Measurements from ENCODE around the gene KMT2D.

The KMT2D gene

GRCh38 chr12:49060237-49061156, at the start of gene KMT2D:
Gene KMT2D (minus strand): TSS chr12:49060794. CDS start chr12:49055324, 5,470 bp downstream.
- peak; percentile 80 for DNase-seq (ENCODE audit: low read depth)

- DNase-seq (ENCODE audit: low read depth), result peak; percentile 14
Measured at GRCh38 chr12:49109641-49110463, 49.3 kb upstream of the KMT2D start.

GRCh38 chr12:49108958-49109404, 48.4 kb upstream of the KMT2D start:
- no peak for DNase-seq (ENCODE audit: low read depth)

- no peak for DNase-seq (ENCODE audit: low read depth)
Measured at GRCh38 chr12:49105504-49106084, 45.0 kb upstream of the KMT2D start.

GRCh38 chr12:49104822-49105221, 44.2 kb upstream of the KMT2D start:
- DNase-seq (ENCODE audit: low read depth), result no peak

GRCh38 chr12:49100380-49100779, 39.8 kb upstream of the KMT2D start:
- DNase-seq (ENCODE audit: low read depth), result no peak

- DNase-seq (ENCODE audit: low read depth), result no peak
Measured at GRCh38 chr12:49098703-49099102, 38.1 kb upstream of the KMT2D start.

- DNase-seq (ENCODE audit: low read depth), result peak; percentile 62
Measured at GRCh38 chr12:49098035-49098451, 37.4 kb upstream of the KMT2D start.

- DNase-seq (ENCODE audit: low read depth), result no peak
Measured at GRCh38 chr12:49097381-49097780, 36.8 kb upstream of the KMT2D start.

- DNase-seq (ENCODE audit: low read depth), result no peak
Measured at GRCh38 chr12:49094975-49095365, 34.4 kb upstream of the KMT2D start.

- DNase-seq (ENCODE audit: low read depth), result no peak
Measured at GRCh38 chr12:49094160-49094974, 33.8 kb upstream of the KMT2D start, which contains the start of gene DHH. Gene DHH (minus strand): TSS chr12:49094801. CDS start chr12:49094512, 289 bp downstream.

GRCh38 chr12:49093792-49094159, 33.2 kb upstream of the KMT2D start:
- DNase-seq (ENCODE audit: low read depth), result no peak

- DNase-seq (ENCODE audit: low read depth), result no peak
Measured at GRCh38 chr12:49092816-49093406, 32.3 kb upstream of the KMT2D start.

GRCh38 chr12:49092086-49092815, 31.7 kb upstream of the KMT2D start:
- peak; percentile 44 for DNase-seq (ENCODE audit: low read depth)

GRCh38 chr12:49091836-49092085, 31.2 kb upstream of the KMT2D start:
- DNase-seq (ENCODE audit: low read depth), result no peak

- no peak for DNase-seq (ENCODE audit: low read depth)
Measured at GRCh38 chr12:49091056-49091835, 30.7 kb upstream of the KMT2D start.

GRCh38 chr12:49089821-49090773, 29.5 kb upstream of the KMT2D start:
- no peak for DNase-seq (ENCODE audit: low read depth)

- DNase-seq (ENCODE audit: low read depth), result no peak
Measured at GRCh38 chr12:49088932-49089330, 28.3 kb upstream of the KMT2D start.

All from activated T-cell treated with anti-CD3 and anti-CD28 coated beads for 1 hour (primary cell).